Activated naive CD4-positive, alpha-beta T cell treated with anti-CD3 and anti-CD28 coated beads, Interleukin-2, amount 50 U/mL, for 16 hours (primary cell): ENCODE data around the gene FHIT.

Experiments
- DNase-seq: peaks from one replicate; pipeline ENCODE4 v3.0.0-alpha.2; 2020

FHIT gene

DNA sequence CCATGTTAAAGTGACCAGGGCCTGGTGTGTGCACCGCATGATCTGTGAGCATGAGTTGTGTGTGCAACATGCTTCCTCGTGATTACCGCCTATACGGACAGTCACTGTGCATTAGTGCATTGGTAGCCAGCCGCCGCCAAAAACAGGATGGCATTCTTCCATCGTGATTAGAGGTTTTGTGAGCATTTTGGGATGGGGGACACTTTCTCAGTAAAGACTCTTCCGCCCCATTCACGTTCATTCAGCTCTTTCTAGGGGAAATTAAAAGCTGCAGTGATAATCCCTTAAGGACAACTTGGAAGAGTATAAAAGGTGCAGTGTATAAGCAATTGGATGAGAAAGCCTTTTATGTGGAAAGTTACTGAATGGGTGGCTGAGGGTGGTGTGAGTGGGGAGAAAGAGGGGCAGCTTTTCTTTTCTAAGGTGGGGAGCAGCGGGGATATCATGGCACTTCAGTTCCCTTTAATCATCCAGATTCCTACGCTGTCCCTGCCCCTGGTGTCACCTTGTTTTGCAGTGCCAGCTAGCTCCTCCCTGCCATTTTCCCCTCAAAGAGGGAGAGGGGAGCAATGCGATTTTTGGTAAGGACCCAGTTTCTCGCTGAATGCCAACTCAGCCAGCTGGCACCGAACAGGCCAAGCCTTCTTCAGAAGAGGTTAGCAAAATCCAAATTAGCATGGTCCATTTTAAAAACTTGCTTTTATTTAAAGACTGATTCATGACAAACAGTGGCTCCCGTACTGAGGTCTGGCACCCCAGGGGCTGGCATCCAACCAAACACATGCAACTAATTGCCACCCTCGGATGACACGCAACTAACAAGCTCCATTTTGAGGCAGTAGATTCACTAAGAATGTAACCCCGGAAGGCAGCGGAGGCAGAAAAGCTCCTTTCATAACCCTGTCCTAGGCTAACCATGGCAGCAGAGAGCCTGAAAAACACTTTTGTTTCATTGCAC lies 447.8 kb downstream of the FHIT start:
- DNase-seq = no peak

DNA sequence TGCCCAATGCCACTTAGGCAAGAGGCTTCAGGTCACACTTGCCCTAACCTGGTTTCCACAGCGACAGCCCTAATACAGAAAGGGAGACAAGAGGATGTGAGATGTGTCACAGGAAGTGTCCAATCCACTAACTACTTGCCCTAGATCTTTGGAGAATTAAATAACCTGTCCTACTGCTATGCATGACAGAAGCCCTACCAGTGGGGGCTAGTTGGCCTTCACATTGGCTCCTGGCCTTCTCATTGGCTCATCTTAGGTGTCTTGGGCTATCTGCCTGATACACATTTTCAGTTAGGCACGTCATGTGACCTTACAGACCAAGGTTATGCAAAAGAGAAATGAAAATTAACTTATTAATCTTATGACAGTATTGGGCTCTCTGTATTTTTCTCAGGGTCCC lies 449.9 kb downstream of the FHIT start:
- DNase-seq = no peak

- no peak for DNase-seq
Measured at GRCh38 chr3:60798456-60798855, 452.8 kb downstream of the FHIT start.

DNA sequence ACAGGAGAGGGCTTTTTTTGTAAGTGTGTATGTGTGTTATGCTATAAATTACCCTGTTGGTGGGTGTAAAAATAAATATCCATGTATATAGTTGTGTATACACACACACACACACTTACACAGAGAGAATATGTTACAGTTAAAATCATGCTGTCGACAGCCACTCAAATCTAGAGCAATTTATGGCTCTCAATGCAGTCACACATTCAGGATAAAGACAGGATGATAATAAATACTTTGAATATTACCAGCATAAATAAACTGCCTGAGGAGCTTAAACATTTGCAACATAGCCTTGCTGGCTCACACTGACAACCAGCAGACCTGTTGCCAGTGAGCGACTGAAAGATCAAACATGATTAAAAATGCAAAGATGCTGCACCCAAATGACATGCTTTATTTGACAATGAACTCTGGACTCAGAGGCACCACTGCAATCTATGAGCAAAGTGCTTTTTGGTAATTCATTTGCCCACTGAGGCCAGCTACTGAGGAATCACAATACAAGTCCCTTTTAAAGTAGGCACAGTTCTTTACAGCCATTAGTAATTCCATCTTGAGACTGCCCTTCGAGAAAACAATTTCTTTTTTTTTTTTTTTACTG lies 458.9 kb downstream of the FHIT start:
- DNase-seq = no peak

GRCh38 chr3:60788185-60788584 lies 463.1 kb downstream of the FHIT start:
- DNase-seq = no peak

GRCh38 chr3:60781935-60782334 lies 469.3 kb downstream of the FHIT start:
- DNase-seq = no peak

DNA sequence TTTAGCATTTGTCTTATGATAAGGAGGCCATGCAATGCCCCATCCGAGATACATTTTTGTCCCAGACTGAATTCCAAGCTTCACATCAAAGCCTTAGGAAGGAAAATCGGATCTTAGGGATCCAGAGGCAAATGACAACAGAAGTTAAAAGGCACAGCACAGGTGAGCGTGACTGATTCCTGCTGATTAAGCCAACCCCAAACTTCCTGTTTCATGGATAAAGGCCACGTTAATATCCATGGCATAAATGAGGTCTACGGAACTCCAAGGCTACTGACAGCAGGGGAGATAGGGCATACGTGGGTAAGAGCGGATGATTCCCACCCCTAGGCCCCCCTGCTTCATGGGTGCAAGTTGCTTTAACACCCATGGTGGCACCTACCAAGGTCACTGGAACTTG lies 471.6 kb downstream of the FHIT start:
- no peak for DNase-seq

- DNase-seq = no peak
Measured at GRCh38 chr3:60775985-60776384, 475.3 kb downstream of the FHIT start.

- no peak for DNase-seq
Measured at GRCh38 chr3:60774617-60775016, 476.6 kb downstream of the FHIT start.

- no peak for DNase-seq
Measured at GRCh38 chr3:60772584-60772983, 478.7 kb downstream of the FHIT start.

- DNase-seq = no peak
Measured at GRCh38 chr3:60771766-60772165, 479.5 kb downstream of the FHIT start.

- DNase-seq = no peak
Measured at GRCh38 chr3:60770532-60770931, 480.7 kb downstream of the FHIT start.

GRCh38 chr3:60767536-60767935 lies 483.7 kb downstream of the FHIT start:
- no peak for DNase-seq

GRCh38 chr3:60765776-60766175 lies 485.5 kb downstream of the FHIT start:
- DNase-seq = no peak

DNA sequence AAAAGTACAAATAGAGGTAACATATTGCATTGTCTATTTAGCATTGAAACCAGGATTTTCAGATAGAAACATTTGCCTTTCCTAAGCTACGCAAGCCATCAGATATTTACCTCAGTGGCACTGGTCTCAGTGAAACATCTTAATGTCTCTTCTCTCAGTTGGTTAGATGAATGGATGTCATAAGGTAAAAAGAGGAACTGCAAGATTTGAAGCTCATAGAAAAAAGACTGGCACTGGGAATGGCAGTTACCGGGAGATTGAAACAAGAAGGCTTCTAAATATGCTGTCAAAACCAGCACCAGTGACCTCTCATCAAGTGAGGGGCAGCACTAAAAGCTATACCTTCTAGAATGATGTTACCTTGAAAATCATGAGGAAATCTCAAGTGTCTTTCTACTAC lies 486.4 kb downstream of the FHIT start:
- DNase-seq = no peak

GRCh38 chr3:60760145-60760544 lies 491.1 kb downstream of the FHIT start:
- no peak for DNase-seq

- DNase-seq = no peak
Measured at GRCh38 chr3:60759439-60759838, 491.8 kb downstream of the FHIT start.

- DNase-seq = no peak
Measured at GRCh38 chr3:60758831-60759230, 492.4 kb downstream of the FHIT start.

- DNase-seq = no peak
Measured at GRCh38 chr3:60758171-60758570, 493.1 kb downstream of the FHIT start.

GRCh38 chr3:60757724-60758123 lies 493.5 kb downstream of the FHIT start:
- DNase-seq = no peak

DNA sequence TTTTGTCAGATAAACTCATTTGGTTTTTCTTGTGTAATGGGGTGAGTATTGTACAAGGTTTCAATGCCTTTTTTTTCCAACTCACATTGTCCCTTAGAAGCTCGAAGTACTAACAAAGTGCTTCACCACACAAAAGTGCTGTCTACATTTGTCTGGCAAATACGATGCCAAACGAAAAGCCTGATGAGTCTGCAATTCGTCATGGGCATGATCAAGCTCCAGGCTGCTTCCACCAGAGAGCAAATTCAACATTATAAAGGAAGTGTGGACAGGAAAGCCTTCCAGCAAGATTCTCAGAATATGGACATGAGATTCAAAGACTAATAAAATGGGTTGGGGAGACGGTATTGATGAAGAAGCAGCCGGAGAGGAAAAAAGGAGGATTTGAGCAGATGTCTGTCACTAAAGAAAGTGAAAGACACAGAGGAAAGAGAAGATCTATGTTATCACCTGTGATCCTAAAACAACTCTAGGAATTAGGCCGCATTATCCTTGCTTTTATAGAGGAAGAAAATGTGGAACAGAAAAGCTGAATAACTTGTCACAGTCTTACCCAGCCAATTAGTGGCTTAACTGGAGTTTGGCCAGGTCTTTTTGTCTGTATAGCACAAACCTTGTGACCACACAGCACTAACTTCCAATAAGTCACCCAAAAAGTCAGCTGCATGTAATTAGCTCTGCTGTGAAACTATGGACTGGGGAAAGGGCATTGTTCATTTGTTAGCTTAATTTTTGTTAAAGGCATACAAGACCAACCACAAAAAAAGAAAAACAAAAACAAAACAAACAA lies 494.8 kb downstream of the FHIT start:
- DNase-seq = no peak

DNA sequence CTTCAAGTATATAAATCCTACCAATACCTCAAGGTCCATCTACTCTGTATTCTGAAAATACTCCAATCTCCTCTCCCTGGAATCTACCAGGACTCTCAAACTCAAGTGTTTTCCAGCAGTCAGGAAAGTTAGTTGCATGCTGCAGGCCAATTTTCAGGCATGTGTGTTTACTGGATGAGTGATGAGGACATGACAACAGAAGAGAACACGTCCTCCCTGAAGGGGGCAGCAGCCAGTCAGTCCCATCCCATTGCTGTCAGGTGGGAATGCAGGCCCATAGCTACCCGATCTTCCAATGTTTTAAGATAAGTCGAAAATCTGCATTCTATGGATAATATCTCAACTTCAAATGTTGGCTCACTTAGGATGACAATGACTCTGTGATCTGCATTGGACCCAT lies 496.2 kb downstream of the FHIT start:
- DNase-seq = no peak

DNA sequence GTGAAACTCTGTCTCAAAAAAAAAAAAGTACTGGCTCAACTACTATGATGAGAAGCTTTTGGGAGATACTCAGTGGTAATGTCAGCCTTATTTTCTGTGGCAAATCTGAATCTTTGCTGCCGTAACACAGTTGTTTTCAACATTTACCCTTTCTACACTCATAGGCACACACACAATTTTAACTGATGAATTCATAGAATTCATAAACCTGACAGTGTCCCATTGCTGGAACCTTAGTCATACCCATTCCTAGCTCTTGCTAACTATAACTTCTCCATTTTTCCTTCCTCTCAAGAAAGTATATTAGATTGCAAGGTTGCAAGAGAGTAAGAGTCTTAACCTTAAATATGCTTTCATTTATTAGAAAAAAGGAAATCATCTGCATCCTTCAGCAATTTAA lies 496.6 kb downstream of the FHIT start:
- DNase-seq = no peak

- no peak for DNase-seq
Measured at GRCh38 chr3:60752809-60753208, 498.4 kb downstream of the FHIT start.
